PC-3 (cell line): ENCODE measurements around the gene LIN52. TPM values are rescaled to one million over a fixed set of nuclear protein-coding genes. Genes with fewer than 3 reads are reported as not detected.

ENCODE experiments used
- ATAC-seq: fragments of 200-7000 bp; cut with Tn5 transposase; 2 replicates; pipeline ENCODE4 v1.9.1; 2020; ENCODE audit warnings: mild to moderate bottlenecking, moderate library complexity
- BruUV-seq: library from RNA; stranded (reverse); fragments of 400-500 nt; replicated peaks from 2 replicates; lab custom pipeline; 2021; lab: Mats Ljungman, UMichigan
- CTCF ChIA-PET: fragments of 300-600 bp; sonication (Branson Sonifier 250); formaldehyde crosslinking; loops from one replicate; lab custom pipeline; 2022; ENCODE audit warnings: antibody characterized with exemption; lab: Charles Lee
- POLR2A ChIA-PET: fragments of 300-600 bp; sonication (Branson Sonifier 250); formaldehyde crosslinking; loops from one replicate; lab custom pipeline; 2022; ENCODE audit warnings: antibody characterized with exemption; ENCODE audit not compliant: unreplicated experiment; lab: Charles Lee
- DNase-seq: peaks from one replicate; pipeline ENCODE4 v3.0.0-alpha.2; 2015
- H2AFZ ChIP-seq: fragments of 300-600 bp; sonication (generic); 2 replicates; pipeline ENCODE4 v1.6.0; 2016; ENCODE audit warnings: antibody characterized with exemption, low read length
- H3F3A ChIP-seq: fragments of 300-600 bp; sonication (generic); one replicate; pipeline ENCODE4 v1.6.0; 2017; ENCODE audit warnings: antibody characterized with exemption, low read length, control low read depth, mild to moderate bottlenecking; ENCODE audit not compliant: unreplicated experiment
- H3K27ac ChIP-seq: fragments of 300-600 bp; sonication (generic); 2 replicates; pipeline ENCODE4 v1.5.1; 2016; ENCODE audit warnings: mild to moderate bottlenecking, low read length
- H3K27me3 ChIP-seq: fragments of 300-600 bp; sonication (generic); 2 replicates; pipeline ENCODE4 v1.6.1; 2016; ENCODE audit warnings: low read length, mixed read lengths
- H3K36me3 ChIP-seq: fragments of 300-600 bp; sonication (generic); 2 replicates; pipeline ENCODE4 v1.6.1; 2016; ENCODE audit warnings: low read depth, mixed run types, low read length, mixed read lengths
- H3K4me1 ChIP-seq: fragments of 300-600 bp; sonication (generic); 2 replicates; pipeline ENCODE4 v1.5.1; 2016; ENCODE audit warnings: low read length; ENCODE audit not compliant: insufficient read depth
- H3K4me2 ChIP-seq: fragments of 300-600 bp; sonication (generic); 2 replicates; pipeline ENCODE4 v1.6.0; 2016; ENCODE audit warnings: low read length
- H3K4me3 ChIP-seq: fragments of 300-600 bp; sonication (generic); 2 replicates; pipeline ENCODE4 v1.5.1; 2016; ENCODE audit warnings: mild to moderate bottlenecking, low read length, mixed read lengths
- H3K79me2 ChIP-seq: fragments of 300-600 bp; sonication (generic); 2 replicates; pipeline ENCODE4 v1.6.1; 2017; ENCODE audit warnings: low read length, mixed read lengths
- H3K9ac ChIP-seq: fragments of 300-600 bp; sonication (generic); 2 replicates; pipeline ENCODE4 v1.6.0; 2016; ENCODE audit warnings: mild to moderate bottlenecking, low read length
- H3K9me2 ChIP-seq: fragments of 300-600 bp; sonication (generic); replicated peaks from 2 replicates; pipeline ENCODE4 v1.6.1; 2016; ENCODE audit warnings: mixed run types, low read length, mixed read lengths
- H3K9me3 ChIP-seq: fragments of 300-600 bp; sonication (generic); 2 replicates; pipeline ENCODE4 v1.6.1; 2016; ENCODE audit warnings: low read length, mixed read lengths
- H4K20me1 ChIP-seq: fragments of 300-600 bp; sonication (generic); 2 replicates; pipeline ENCODE4 v1.6.1; 2016; ENCODE audit warnings: low read length, mixed read lengths
- EZH2 ChIP-seq: fragments of 300-600 bp; sonication (generic); IDR thresholded peaks from one replicate; pipeline ENCODE4 v1.6.1; 2017; ENCODE audit warnings: antibody characterized with exemption, mild to moderate bottlenecking, low read length; ENCODE audit not compliant: unreplicated experiment
- EZH2phosphoT487 ChIP-seq: fragments of 300-600 bp; sonication (generic); IDR thresholded peaks from 2 replicates; pipeline ENCODE4 v1.6.1; 2018; ENCODE audit warnings: mild to moderate bottlenecking, antibody characterized with exemption, low read length, borderline replicate concordance
- intact Hi-C: fragments of 100-400 bp; cut with micrococcal nuclease; formaldehyde crosslinking; loops from 2 replicates; pipeline ENCODE4 v1.9.0; 2023
- total RNA-seq: library from RNA; depleted of rRNA; stranded (reverse); fragments of >200 nt; gene quantifications from 2 replicates; pipeline ENCODE4 v1.2.3, GENCODE V29; 2014
- TF ChIP-seq, protein P1 (sequence below): fragments of 300-600 bp; sonication (generic); conservative IDR thresholded peaks from 2 replicates; pipeline ENCODE4 v1.5.1; 2017; ENCODE audit warnings: antibody characterized with exemption, low read depth, mild to moderate bottlenecking, low read length

LIN52 gene
- total RNA-seq, 1 experiment from 2014 or later: 8.4 TPM

DNA sequence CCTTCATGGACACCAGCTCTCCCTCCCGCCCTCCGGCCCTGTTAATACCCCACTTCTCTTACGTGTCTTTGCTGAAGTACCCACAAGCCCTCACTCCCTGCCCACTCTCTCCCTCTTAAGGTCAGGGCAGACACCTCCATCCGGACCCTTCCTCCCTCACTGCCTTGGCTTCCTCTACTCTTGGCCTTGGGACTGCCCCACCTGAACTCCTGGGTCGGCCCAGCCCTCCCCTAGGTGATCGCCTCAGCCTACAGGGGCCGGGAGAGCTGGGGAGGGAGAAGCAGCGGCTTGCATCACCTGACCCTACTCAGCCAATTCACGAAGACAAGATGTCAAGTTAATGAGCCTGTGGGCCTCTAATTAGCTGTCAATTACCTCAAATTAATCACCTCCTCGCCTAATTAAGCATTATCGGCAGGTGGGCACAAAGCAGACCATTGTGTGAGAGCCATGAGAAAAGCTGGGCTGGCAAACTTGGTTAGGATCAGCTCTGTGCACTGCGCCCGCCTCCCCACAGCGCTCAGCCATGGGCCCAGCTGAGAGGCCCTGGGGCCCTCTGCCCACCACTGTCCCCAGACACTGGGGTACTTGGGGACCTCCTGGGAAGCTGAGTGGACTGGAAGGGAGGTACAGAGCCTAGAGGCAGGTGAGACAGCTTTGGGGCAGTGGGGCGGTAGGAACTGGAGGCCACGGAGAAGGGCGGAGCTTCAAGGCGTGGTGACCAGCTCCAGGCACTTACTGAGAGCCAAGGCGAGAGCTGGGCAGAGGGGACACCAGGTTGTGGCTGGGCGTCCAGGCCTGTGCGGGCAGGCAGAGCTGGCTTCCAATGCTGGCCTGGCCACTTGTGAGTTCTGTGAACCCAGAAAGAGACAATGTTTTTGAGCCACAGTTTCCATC lies 129.4 kb downstream of the LIN52 start:
- Histone ChIP-seq H3F3A (no peaks in the 10 kb centered on the region), H3K27me3 (no peaks in the 10 kb centered on the region), H3K9me2 (no peaks in the 10 kb centered on the region), H4K20me1 (no peaks in the 10 kb centered on the region), H3K9ac (no peak overlapping the region), H3K27ac (no peak overlapping the region), H3K4me3 (no peak overlapping the region), H3K4me2 (no peak overlapping the region), H3K36me3 (no peaks in the 10 kb centered on the region), H2AFZ (no peak overlapping the region), H3K79me2 (no peaks in the 10 kb centered on the region), H3K4me1 (peaks cover 3% of the 10 kb centered on the region; the same call in 1 of the 2 replicates), H3K9me3 (no peaks in the 10 kb centered on the region)
- ChIA-PET CTCF (no interaction called here), POLR2A (no interaction called here)
- no TSS peak for BruUV-seq
- DNase-seq (no peak), ATAC-seq (no peak)
- TF ChIP-seq EZH2 (no peak), EZH2phosphoT487 (no peak)
- TF ChIP-seq, protein P1, sequence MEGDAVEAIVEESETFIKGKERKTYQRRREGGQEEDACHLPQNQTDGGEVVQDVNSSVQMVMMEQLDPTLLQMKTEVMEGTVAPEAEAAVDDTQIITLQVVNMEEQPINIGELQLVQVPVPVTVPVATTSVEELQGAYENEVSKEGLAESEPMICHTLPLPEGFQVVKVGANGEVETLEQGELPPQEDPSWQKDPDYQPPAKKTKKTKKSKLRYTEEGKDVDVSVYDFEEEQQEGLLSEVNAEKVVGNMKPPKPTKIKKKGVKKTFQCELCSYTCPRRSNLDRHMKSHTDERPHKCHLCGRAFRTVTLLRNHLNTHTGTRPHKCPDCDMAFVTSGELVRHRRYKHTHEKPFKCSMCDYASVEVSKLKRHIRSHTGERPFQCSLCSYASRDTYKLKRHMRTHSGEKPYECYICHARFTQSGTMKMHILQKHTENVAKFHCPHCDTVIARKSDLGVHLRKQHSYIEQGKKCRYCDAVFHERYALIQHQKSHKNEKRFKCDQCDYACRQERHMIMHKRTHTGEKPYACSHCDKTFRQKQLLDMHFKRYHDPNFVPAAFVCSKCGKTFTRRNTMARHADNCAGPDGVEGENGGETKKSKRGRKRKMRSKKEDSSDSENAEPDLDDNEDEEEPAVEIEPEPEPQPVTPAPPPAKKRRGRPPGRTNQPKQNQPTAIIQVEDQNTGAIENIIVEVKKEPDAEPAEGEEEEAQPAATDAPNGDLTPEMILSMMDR: no peak
- intact Hi-C loops: no loop called here

DNA sequence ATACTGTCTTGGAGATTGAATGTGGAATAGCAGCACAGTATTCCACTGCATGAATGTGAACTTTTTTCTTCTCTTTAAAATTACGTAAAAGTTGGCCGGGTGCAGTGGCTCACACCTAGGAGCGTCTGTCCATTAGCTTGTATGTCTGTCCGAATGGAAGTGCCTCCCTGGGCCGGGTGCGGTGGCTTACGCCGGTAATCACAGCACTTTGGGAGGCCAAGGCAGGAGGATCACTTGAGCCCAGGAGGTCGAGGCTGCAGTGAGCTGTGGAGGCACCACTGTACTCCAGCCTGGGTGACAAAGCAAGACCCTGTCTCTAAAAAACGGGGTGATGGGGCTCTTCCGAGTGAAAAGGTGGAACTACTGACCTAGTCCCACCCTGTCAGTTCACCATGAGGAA lies 131.9 kb downstream of the LIN52 start:
- Histone ChIP-seq H3K9ac (no peak overlapping the region), H4K20me1 (no peaks in the 10 kb centered on the region), H3K9me3 (no peaks in the 10 kb centered on the region), H2AFZ (no peak overlapping the region), H3K9me2 (no peaks in the 10 kb centered on the region), H3K4me3 (no peak overlapping the region), H3K4me1 (peaks cover 3% of the 10 kb centered on the region; the same call in 1 of the 2 replicates), H3K79me2 (no peaks in the 10 kb centered on the region), H3F3A (no peaks in the 10 kb centered on the region), H3K27me3 (no peaks in the 10 kb centered on the region), H3K4me2 (no peak overlapping the region), H3K27ac (no peak overlapping the region), H3K36me3 (no peaks in the 10 kb centered on the region)
- CTCF ChIA-PET: no interaction called here
- BruUV-seq: no TSS peak
- no peak for DNase-seq
- ATAC-seq: no peak
- intact Hi-C loops: loop anchor here (2.0 kb wide), 1 partner anchor 34 kb away; no protein-coding TSS in a partner anchor
- POLR2A ChIA-PET: no interaction called here
- TF ChIP-seq EZH2: no peak
- no peak for TF ChIP-seq EZH2phosphoT487

DNA sequence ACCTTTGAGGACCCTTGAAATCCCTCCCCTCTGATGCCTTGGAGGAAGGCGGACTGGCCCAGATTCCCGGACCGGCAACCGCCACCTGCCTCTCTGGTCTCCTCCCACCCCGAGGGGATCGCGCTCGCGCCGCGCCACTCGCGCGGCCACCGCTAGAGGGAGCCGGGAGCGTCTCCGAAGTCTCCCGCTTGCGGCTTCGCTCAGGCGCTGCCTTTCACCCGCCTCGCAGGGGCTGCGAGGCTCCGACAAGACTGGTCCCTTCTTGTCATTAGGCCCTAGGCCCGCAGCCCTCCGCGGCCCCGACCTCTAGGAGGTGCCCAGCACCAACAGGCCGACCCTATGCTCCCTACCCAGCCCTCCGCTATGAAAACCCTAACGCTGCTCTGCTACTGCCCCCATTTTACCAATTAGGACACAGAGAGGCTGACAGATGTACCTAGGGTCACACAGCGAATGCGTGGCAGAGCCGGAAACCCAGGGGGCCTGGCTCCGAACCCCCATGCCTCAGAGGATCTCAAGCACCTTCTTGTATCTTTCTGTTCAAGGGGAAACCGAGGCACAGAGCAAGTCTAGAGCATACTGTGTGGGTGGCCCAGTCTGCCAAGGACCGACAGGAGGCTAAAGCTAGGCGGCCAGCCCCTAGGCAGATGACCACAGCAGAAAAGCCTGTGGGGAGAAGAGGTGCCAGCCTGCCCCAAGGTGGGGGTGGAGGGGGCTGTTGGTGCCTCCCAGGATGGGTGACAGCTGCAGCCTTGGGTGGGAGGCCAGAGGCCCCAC lies 133.1 kb downstream of the LIN52 start:
- no peak overlapping the region for H3K9ac ChIP-seq
- ChIA-PET POLR2A (no interaction called here), CTCF (interaction anchor here (0.6 to 0.7 kb wide), 2 partner anchors 224 to 1343 kb away, joined by 3 to 5 read pairs; no protein-coding TSS in a partner anchor)
- no peaks in the 10 kb centered on the region for H3K9me2 ChIP-seq
- ATAC-seq (peak; percentile 98), DNase-seq (peak; percentile 85)
- H3F3A ChIP-seq: no peaks in the 10 kb centered on the region
- no TSS peak for BruUV-seq
- intact Hi-C loops: loop anchor here (2.0 kb wide), 1 partner anchor 33 kb away; no protein-coding TSS in a partner anchor
- no peaks in the 10 kb centered on the region for H3K9me3 ChIP-seq
- H4K20me1 ChIP-seq: no peaks in the 10 kb centered on the region
- peak overlapping the region; percentile 80 for H2AFZ ChIP-seq
- H3K79me2 ChIP-seq: no peaks in the 10 kb centered on the region
- H3K27ac ChIP-seq: no peak overlapping the region
- TF ChIP-seq, protein P1: peak; percentile 91
- no peak for TF ChIP-seq EZH2phosphoT487
- H3K36me3 ChIP-seq: no peaks in the 10 kb centered on the region
- H3K4me3 ChIP-seq: peak overlapping the region; percentile 52
- no peaks in the 10 kb centered on the region for H3K27me3 ChIP-seq
- peak overlapping the region; percentile 85 for H3K4me2 ChIP-seq
- peaks cover 3% of the 10 kb centered on the region; the same call in 1 of the 2 replicates for H3K4me1 ChIP-seq
